ENCODE results near the gene GAGE10. TPM values are rescaled to one million over a fixed set of nuclear protein-coding genes. Genes with fewer than 3 reads are reported as not detected.

Gene GAGE10
- total RNA-seq: not detected

GRCh38 chrX:49303346-49303745, at the start of gene GAGE10:
Gene GAGE10, plus strand, starts transcription at chrX:49303646. Its CDS starts 1,214 bp downstream, at chrX:49304860.

GRCh38 chrX:49264460-49264859, 39.0 kb upstream of the GAGE10 start, which contains the start of gene FOXP3:
Gene FOXP3, minus strand, starts transcription at chrX:49264710. Its CDS starts 6,205 bp downstream, at chrX:49258505.

GRCh38 chrX:49269767-49270248, 33.6 kb upstream of the GAGE10 start, which contains the start of gene PPP1R3F:
Gene PPP1R3F, plus strand, starts transcription at chrX:49269793. Its CDS starts 77 bp downstream, at chrX:49269870.

GRCh38 chrX:49321737-49322136, 18.3 kb downstream of the GAGE10 start, which contains the start of gene GAGE12J:
Gene GAGE12J, plus strand, starts transcription at chrX:49322037. Its CDS starts 1,157 bp downstream, at chrX:49323194.

GRCh38 chrX:49331282-49331681, 27.8 kb downstream of the GAGE10 start, which contains the start of gene GAGE13:
Gene GAGE13, plus strand, starts transcription at chrX:49331582. Its CDS starts 1,156 bp downstream, at chrX:49332738.

Other genes with a start within 250 kb of the GAGE10 start
- 6.4 TPM for gene CCDC120, start 244.6 kb upstream of the GAGE10 start, total RNA-seq
- gene PRAF2, start 229.6 kb upstream of the GAGE10 start, total RNA-seq: 8.1 TPM
- 44.8 TPM for gene WDR45, start 223.8 kb upstream of the GAGE10 start, total RNA-seq
- gene GPKOW, start 179.9 kb upstream of the GAGE10 start, total RNA-seq: 24.2 TPM
- 9.5 TPM for gene MAGIX, start 140.9 kb upstream of the GAGE10 start, total RNA-seq
- gene PLP2, start 131.7 kb upstream of the GAGE10 start, total RNA-seq: 24.3 TPM
- gene PRICKLE3, start 117.3 kb upstream of the GAGE10 start, total RNA-seq: 8.0 TPM
- 2.3 TPM for gene SYP, start 103.5 kb upstream of the GAGE10 start, total RNA-seq
- gene CACNA1F, start 70.3 kb upstream of the GAGE10 start, total RNA-seq: 0.41 TPM
- gene CCDC22, start 68.2 kb upstream of the GAGE10 start, total RNA-seq: 21.0 TPM
- gene FOXP3, start 38.9 kb upstream of the GAGE10 start, total RNA-seq: 0.23 TPM
- 8.3 TPM for gene PPP1R3F, start 33.9 kb upstream of the GAGE10 start, total RNA-seq
- not detected for gene GAGE12J, start 18.4 kb downstream of the GAGE10 start, total RNA-seq
- not detected for gene GAGE13, start 27.9 kb downstream of the GAGE10 start, total RNA-seq
- gene GAGE12C, start 228.5 kb downstream of the GAGE10 start, total RNA-seq: not detected
- gene GAGE12D, start 238.1 kb downstream of the GAGE10 start, total RNA-seq: not detected
- gene GAGE12E, start 247.6 kb downstream of the GAGE10 start, total RNA-seq: not detected